ENCODE measurements around the gene XCR1. TPM values are rescaled to one million over a fixed set of nuclear protein-coding genes. Genes with fewer than 3 reads are reported as not detected.
"Not testable (repeated sequence)": the region's sequence is repeated elsewhere in the genome, so short reads cannot be mapped to it uniquely, and the experiment has no call there.

Gene XCR1
- total and polyA plus RNA-seq, 11 donors: 0.03 to 0.64 (median 0.07) TPM; not detected in 6

DNA sequence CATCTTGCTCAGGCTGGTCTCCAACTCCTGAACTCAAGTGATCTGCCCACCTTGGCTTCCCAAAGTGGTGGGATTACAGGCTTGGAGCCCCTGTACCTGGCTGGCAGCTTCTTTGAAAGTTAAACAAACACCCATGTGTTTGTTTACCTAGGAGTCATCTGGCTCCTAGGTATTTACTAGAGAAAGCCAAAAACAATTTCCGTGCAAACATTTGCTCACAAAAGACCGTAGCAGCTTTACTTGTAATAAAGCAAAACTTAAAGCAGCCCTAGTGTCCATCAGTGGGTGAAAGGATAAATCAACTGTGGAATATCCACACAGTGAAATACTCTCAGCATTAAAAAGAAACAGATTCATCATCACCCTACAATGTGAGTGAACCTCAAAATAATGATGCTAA lies 29.4 kb upstream of the XCR1 start:
- Histone ChIP-seq H3K4me1 (peaks cover 0 to 20% (median under 1%) of the 10 kb centered on the region in 12 donors), H3K4me3 (no peak overlapping the region), H3K36me3 (no peaks in the 10 kb centered on the region), H3K9me3 (no peaks in the 10 kb centered on the region), H3K27me3 (no peaks in the 10 kb centered on the region), H3K27ac (no peak overlapping the region)
- TF ChIP-seq, protein P1, sequence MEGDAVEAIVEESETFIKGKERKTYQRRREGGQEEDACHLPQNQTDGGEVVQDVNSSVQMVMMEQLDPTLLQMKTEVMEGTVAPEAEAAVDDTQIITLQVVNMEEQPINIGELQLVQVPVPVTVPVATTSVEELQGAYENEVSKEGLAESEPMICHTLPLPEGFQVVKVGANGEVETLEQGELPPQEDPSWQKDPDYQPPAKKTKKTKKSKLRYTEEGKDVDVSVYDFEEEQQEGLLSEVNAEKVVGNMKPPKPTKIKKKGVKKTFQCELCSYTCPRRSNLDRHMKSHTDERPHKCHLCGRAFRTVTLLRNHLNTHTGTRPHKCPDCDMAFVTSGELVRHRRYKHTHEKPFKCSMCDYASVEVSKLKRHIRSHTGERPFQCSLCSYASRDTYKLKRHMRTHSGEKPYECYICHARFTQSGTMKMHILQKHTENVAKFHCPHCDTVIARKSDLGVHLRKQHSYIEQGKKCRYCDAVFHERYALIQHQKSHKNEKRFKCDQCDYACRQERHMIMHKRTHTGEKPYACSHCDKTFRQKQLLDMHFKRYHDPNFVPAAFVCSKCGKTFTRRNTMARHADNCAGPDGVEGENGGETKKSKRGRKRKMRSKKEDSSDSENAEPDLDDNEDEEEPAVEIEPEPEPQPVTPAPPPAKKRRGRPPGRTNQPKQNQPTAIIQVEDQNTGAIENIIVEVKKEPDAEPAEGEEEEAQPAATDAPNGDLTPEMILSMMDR (IDR thresholded peaks at IDR 0.05): no peak
- TF ChIP-seq POLR2A (IDR thresholded peaks at IDR 0.05): no peak
- ATAC-seq (no peak), DNase-seq (no peak)
- 83 to 96% (median 91%) methylated on average over 2 of the region's 2 CpGs for WGBS, 4 donors
- intact Hi-C loops (cut with DNase I): no loop called here

DNA sequence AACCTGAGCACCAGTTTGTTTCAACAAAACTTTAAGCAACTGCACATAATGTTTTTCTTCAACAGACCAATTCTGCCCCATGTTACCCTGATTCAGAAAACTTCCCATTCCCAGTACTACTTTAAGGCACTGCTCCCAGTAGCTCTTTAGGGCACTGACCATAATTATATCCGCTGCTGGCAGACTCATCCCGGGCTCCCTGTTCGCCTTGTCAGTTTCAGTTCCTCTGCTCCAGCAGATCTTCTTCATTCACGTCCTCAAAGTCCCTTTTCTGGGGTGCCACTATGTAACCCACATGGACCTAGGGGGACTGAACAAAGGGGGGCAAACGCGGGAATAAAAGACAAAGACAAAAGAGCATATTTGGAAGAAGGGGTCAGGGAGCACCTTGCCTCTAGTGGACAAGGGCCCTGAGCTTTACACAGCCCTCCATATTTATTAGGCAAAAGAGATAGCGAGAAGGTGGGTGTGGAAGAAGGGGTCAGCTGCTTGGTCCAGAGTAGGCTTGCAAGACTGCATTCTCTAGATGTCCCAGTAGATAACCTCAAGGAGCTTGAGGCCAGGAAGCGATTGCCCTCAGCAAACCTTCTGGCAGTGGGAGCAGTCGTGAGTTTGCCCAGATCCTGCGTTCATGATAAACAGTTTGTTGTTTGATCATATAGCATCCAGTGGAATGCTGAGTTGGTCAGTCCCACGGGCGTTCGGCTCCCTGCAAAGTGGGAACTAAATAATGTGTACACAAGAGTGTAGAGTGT lies 26.7 kb upstream of the XCR1 start:
- H3K4me1 ChIP-seq; DNase-seq; H3K4me3 ChIP-seq; H3K27me3 ChIP-seq; ATAC-seq; H3K36me3 ChIP-seq; H3K27ac ChIP-seq; intact Hi-C loops (cut with DNase I); H3K9me3 ChIP-seq: not testable (repeated sequence)
- 83 to 88% (median 84%) methylated on average over 13 of the region's 13 CpGs for WGBS, 4 donors

DNA sequence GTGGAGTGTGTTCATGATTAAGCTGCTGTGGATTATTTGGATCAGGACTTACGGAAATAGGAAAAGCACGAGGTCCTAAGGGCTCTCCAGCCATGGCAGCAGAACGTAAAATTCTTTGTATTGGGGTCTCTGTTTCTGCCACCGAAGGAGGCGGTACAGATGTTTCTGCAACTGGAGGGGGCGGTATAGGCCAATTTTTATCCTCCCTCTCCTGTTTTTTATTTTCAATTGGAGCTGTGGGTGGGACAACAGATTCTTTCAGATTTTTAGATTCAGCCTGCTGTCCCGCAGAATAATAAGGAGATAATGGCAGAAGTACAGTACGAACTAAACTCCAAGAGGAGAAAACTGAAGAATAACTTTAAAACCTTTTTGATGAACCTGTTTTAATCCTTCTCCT lies 26.0 kb upstream of the XCR1 start:
- H3K36me3 ChIP-seq; H3K9me3 ChIP-seq; H3K4me3 ChIP-seq; DNase-seq; intact Hi-C loops (cut with DNase I); H3K27me3 ChIP-seq; ATAC-seq; H3K4me1 ChIP-seq; H3K27ac ChIP-seq: not testable (repeated sequence)
- WGBS, 4 donors: 64 to 80% (median 75%) methylated on average over 6 to 8 of the region's 8 CpGs
- TF ChIP-seq, protein P1 (IDR thresholded peaks at IDR 0.05): peak in 2 of 12 donors; percentile 13 to 16

DNA sequence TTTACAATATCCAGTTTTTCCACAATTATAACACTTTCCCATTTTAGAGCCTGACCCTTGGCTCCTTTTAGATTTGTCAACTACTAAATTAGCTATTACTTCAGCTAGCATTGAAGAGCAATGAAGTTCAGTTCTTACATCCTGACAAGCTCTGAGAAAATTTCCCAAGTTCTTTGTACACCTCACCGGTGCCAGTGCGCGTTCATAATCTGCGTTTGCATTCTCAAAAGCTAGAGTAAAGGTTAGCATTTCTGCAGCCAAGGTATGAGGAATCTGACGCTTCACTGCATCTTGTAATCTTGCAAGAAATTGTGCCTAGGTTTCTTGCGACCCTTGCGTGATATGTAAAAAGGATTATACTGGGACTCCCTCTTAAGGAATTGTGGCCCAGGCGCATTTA lies 25.2 kb upstream of the XCR1 start:
- 78 to 92% (median 88%) methylated on average over 8 of the region's 8 CpGs for WGBS, 4 donors
- Histone ChIP-seq H3K27me3 (peaks cover 0 to 8% (median 0%) of the 10 kb centered on the region in 9 donors), H3K4me1 (no peaks in the 10 kb centered on the region), H3K27ac (no peak overlapping the region), H3K4me3 (no peak overlapping the region), H3K9me3 (no peaks in the 10 kb centered on the region), H3K36me3 (no peaks in the 10 kb centered on the region)
- TF ChIP-seq, protein P1 (IDR thresholded peaks at IDR 0.05): no peak
- TF ChIP-seq POLR2A (IDR thresholded peaks at IDR 0.05): no peak
- intact Hi-C loops (cut with DNase I): no loop called here
- DNase-seq (no peak), ATAC-seq (no peak)

DNA sequence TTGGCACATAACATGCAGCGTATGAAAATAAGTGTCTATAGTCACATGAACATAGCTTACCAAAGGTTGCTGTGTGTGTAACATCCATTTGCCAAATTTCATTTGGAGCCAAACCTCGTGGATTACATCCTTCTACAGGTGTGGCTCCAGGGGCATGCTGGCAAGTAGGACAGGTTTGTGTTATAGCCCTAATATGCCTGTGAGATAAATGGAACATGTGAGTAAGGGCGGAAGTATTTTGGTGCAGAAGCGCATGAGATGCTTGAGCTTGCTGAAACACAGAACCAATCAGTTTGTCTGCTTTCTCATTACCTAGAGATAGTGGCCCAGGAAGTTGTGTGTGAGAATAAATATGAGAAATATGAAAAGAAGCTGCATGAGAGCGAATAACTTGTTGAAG lies 21.8 kb upstream of the XCR1 start:
- Histone ChIP-seq H3K4me3 (no peak overlapping the region), H3K27me3 (peaks cover 0 to 8% (median 0%) of the 10 kb centered on the region in 9 donors), H3K27ac (no peak overlapping the region), H3K4me1 (peaks cover 0 to 5% (median 0%) of the 10 kb centered on the region in 12 donors), H3K9me3 (no peaks in the 10 kb centered on the region), H3K36me3 (no peaks in the 10 kb centered on the region)
- intact Hi-C loops (cut with DNase I): no loop called here
- ATAC-seq (no peak), DNase-seq (no peak)
- no peak for TF ChIP-seq POLR2A (IDR thresholded peaks at IDR 0.05)
- TF ChIP-seq, protein P1 (IDR thresholded peaks at IDR 0.05): no peak
- 80 to 90% (median 84%) methylated on average over 5 of the region's 5 CpGs for WGBS, 4 donors

DNA sequence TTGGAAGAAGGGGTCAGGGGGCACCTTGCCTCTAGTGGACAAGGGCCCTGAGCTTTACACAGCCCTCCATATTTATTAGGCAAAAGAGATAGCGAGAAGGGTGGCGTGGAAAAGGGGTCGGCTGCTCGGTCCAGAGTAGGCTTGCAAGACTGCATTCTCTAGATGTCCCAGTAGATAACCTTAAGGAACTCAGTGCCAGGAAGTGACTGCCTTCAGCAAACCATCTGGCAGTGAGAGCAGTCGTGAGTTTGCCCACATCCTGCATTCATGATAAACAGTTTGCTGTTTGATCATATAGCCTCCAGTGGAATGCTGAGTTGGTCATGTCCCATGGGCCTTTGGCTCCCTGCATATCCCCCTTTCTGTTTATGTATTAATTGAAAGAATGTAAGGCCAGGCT lies 18.9 kb upstream of the XCR1 start:
- H3K4me3 ChIP-seq; H3K27me3 ChIP-seq; H3K4me1 ChIP-seq; intact Hi-C loops (cut with DNase I); DNase-seq; H3K36me3 ChIP-seq; ATAC-seq; H3K9me3 ChIP-seq; H3K27ac ChIP-seq: not testable (repeated sequence)
- 68 to 80% (median 73%) methylated on average over 5 of the region's 5 CpGs for WGBS, 4 donors

Data from heart left ventricle (tissue), 16 donors.